Activated CD8-positive, alpha-beta memory T cell treated with anti-CD3 and anti-CD28 coated beads for 36 hours (primary cell): Measurements from ENCODE around the gene MRTFA. TPM values are rescaled to one million over a fixed set of nuclear protein-coding genes. Genes with fewer than 3 reads are reported as not detected.

Experiments
- CTCF ChIA-PET: fragments of 350-600 bp; sonication (Branson Sonifier 250); formaldehyde crosslinking; loops from one replicate; lab custom pipeline; 2021; ENCODE audit warnings: antibody characterized with exemption; lab: Charles Lee
- POLR2A ChIA-PET: fragments of 350-600 bp; sonication (Branson Sonifier 250); formaldehyde crosslinking; loops from one replicate; lab custom pipeline; 2021; ENCODE audit warnings: antibody characterized with exemption; lab: Charles Lee
- total RNA-seq, 2 experiments: library from RNA; stranded (reverse); gene quantifications; one replicate each; pipeline ENCODE4 v1.2.3, GENCODE V29; 2021

Gene MRTFA
- total RNA-seq, 2 experiments from 2014 or later = 33.4 to 35.3 TPM

DNA sequence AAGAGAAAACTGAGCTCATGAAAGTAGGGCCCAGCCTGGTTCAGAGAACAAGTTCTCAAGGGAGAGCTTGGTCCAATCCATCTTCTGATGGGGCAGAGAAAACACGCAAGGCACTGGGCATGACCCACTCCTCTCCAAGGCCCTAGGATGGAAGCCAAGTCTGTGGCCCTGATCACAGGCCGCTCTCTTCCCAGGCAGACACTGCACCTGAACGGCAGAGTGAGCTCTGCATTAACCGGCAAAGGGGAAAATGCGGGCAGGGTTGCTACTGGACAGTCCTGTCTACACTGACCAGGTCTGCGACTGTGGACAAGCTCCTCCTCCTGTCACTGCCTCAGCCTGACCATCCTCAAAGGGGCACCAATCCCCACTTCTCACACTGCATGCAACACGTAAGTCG is 216.8 kb downstream of the MRTFA start:
- POLR2A ChIA-PET = no interaction called here
- CTCF ChIA-PET = interaction anchor here (0.9 to 1.3 kb wide), 2 partner anchors 18 to 19 kb away, joined by 3 to 4 read pairs; no protein-coding TSS in a partner anchor

DNA sequence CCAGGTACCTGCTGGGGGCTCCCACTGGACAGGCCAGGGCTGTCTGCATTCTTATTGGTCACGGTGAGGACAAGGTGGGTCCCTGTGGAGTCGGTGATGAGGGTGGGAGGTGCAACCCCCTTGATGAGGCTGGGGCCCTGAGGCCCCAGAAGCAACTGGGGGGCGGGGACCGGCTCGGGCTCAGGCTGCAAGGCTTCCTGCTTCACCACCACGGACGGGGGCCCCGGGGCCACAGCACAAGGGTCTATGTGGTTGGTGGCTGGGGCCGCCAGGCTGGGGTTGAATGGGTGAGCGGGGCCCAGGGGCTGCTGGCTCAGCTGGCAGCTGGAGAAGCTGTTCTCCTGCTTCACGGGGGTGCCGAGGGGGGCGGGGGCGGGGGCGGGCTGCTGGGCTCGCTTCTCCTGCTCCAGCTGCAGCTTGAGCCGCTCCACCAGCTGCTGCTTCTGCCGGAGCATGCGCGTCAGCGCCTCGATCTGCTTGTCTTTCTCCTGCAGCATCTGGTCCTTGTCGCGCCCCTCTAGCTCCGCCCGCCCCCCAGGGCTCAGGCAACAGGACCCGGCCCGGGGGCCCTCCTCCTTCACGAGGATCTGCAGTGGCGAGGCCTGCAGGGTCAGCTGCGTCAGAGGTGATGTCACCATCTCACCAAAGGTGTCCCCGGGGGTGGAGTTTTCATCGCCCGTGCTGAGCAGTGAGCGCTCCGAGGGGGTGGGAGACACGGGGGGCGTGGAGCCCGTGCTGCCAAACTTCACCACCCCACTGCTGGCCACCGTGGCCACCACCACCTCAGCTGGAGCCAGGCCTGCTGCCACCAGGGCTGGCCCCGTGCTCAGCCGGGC is 217.9 kb downstream of the MRTFA start:
- CTCF ChIA-PET = interaction anchor here (1.1 kb wide), 1 partner anchor 18 kb away, joined by 4 read pairs; no protein-coding TSS in a partner anchor
- POLR2A ChIA-PET = no interaction called here

DNA sequence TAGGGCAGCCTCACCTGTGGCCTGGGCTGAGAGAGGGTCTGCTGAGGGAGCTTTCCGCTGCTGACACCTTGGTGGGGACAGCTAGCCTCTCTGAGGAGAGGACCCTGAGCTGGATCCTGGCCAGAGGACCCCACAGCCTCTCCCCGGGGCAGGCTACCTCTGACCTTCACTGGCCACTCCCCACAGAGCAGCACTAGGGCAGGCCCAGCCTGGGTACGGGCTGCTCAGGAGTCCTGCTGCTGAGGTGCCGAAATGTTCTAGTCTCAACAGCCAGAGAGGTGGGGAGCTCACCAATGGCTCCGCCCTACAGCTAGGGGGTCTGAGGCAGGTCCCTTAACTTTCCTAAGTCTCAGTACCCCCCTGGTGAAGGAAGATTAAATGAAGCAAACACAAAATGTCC is 218.6 kb downstream of the MRTFA start:
- CTCF ChIA-PET = interaction anchor here (0.5 to 1.1 kb wide), 2 partner anchors 19 to 51 kb away, joined by 4 read pairs; no protein-coding TSS in a partner anchor
- POLR2A ChIA-PET = no interaction called here

DNA sequence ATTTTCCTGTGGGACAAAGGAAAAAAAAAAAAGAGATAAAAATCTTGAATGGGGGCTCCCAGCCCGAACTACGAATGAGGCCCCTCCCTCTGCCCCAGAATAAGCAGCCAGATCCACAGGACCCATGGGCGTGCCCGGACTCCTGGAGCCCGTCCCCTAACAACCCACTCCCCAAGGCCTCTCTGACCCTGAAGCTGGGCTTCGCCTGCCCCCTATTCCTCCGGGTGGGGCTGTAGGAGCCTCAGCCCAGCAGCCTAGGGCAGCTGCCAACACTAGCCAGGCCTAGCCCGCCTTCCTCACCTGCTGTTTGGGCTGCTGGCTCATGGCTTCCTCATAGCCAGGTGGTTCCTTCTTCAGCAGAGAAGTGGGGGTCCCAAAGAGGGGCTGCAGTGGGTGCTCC is 219.5 kb downstream of the MRTFA start:
- ChIA-PET POLR2A (interaction anchor here (0.7 kb wide), 1 partner anchor 13 kb away, joined by 4 read pairs; no protein-coding TSS in a partner anchor), CTCF (interaction anchor here (0.5 to 0.7 kb wide), 2 partner anchors 20 to 50 kb away, joined by 3 to 4 read pairs; no protein-coding TSS in a partner anchor)

DNA sequence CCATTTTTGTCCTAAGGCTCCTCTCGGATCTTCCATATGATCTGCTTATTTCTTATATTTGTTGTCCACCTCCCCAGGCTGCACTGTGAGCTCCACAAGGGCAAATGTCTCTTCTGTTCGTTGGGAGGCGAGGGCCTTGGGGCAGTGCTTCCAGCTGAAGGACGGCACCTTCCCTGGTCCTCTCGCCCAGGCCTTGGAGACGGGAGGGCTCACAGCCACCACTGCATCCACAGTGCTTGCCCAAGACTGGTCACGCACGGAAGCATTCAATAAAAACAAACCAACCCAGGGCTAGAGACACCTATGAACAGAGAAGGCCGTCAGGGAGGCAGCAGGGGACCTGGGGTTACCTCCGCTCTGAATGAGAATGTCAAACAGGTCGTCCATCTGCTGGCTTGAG is 219.9 kb downstream of the MRTFA start:
- CTCF ChIA-PET = interaction anchor here (0.7 kb wide), 1 partner anchor 20 kb away, joined by 3 read pairs; no protein-coding TSS in a partner anchor
- POLR2A ChIA-PET = interaction anchor here (0.7 kb wide), 1 partner anchor 13 kb away, joined by 4 read pairs; no protein-coding TSS in a partner anchor

DNA sequence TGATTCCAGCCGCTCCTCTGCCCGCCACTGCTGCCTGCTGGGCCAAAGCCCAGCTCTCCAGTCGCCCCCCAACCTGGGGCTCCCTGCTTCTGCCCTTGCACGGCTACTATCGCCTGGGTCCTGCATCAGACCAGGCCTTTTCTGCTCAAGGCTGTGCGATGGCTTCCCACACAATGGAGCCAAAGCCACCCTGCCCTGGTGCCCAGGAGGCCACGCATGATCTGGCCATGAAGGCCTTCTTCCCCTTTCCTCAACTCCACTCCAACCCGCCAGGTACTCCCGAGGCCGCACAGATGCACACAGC is 220.3 kb downstream of the MRTFA start:
- ChIA-PET CTCF (interaction anchor here (0.7 kb wide), 1 partner anchor 21 kb away, joined by 3 read pairs; no protein-coding TSS in a partner anchor), POLR2A (no interaction called here)

DNA sequence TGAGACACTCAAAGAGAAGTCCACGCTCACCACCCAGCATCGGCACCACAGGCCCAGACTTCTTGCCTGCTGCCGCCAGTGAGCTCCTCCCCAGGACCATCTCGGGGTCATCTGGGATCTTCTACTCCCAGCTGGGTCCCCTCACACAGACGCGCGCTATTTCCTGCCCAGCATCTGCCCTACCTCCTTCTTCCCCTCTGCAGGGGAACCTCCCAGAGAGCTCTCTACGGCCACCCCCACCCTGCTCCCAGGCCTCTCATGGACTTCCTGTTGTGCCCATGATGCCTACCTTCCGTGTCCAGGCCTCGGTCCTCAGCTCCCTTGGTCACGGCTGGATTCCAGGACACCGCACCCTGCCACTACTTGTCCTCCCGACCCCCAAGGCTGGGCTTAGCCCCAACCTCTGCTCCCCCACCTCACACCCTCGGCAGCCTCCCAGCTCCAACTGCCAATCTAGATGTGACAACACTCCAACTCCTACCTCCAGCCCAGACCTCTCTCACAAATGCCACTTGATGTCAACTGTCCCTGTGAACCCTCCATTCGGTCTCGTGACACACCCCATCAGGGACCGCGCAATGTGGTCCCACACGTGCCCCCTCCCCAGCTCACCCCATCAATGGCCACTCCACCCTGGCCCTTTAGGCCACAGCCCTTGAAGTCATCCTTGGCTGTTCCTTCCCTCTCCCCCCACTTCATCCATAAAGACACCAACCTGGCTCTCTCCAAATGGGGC is 220.8 kb downstream of the MRTFA start:
- ChIA-PET POLR2A (interaction anchor here (0.6 kb wide), 2 partner anchors 14 to 139 kb away, joined by 3 read pairs; no protein-coding TSS in a partner anchor), CTCF (interaction anchor here (1.0 to 1.4 kb wide), 2 partner anchors 10 to 21 kb away, joined by 3 to 7 read pairs; no protein-coding TSS in a partner anchor)

DNA sequence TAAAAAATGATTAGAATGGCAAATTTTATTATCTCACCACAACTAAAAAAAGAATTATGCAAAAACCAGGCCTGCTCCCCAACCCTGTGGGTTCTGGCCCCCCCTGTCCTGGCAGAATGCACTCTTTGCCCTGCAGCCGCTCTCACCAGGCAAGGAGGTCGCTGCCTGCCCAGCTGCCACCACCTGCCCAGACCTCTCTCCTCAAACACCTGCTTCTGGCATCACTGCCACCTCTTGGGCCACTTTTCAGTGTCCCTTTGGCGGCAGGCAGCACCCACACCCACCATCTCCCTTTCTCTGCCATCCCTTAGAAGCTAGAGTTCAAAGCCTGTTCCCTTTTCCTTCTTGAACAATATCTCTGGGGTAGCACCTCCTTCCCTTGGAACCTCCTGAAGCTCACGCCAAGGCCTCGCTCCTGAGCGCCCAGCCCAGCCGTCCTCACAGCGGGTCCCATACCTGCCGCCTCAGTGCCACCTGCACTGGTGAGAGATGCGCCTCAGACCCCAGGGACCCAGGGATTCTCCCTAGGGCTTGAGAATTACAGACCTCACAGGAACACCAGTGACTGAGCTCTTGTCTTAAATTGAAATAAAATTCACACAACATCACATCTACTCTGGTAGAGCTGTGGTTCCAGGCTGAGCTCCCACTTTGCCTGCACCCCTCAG is 221.5 kb downstream of the MRTFA start:
- CTCF ChIA-PET = interaction anchor here (1.0 to 1.4 kb wide), 2 partner anchors 10 to 22 kb away, joined by 3 to 7 read pairs; no protein-coding TSS in a partner anchor

DNA sequence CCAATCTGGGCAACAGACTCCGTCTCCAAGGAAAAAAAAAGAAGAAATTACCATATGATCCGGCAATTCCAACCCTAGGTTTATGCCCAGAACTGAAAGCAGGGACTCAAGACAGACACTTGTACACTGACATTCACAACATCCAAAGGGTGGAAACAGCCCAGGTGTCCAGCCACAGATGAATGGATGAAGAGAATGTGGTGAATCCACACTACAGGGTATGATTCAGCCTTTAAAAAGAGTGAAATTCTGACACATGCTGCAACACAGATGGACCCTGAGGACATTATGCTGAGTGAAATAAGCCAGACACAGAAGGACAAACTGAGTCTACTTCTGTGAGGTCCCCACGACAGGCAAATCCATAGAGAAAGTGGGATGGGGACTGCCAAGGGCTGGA is 222.2 kb downstream of the MRTFA start:
- POLR2A ChIA-PET = no interaction called here
- CTCF ChIA-PET = interaction anchor here (1.4 kb wide), 1 partner anchor 23 kb away, joined by 7 read pairs; no protein-coding TSS in a partner anchor

More for the DNA sequence above, 221.5 kb downstream of the MRTFA start:
- POLR2A ChIA-PET = interaction anchor here (0.6 kb wide), 1 partner anchor 13 kb away, joined by 3 read pairs; no protein-coding TSS in a partner anchor

DNA sequence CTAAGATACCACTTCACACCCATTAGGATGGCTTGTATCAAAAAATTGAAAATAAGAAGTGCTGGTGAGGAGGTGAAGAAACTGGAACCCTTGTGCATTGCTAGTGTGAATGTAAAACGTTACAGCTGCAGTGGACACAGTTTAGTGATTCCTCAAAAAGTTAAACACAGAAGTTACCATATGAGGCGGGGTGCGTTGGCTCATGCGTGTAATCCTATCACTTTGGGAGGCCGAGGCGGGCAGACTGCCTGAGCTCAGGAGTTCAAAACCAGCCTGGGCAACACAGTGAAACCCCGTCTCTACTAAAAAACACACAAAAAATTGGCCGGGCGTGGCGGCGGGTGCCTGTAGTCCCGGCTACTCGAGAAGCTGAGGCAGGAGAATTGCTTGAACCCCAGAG is 222.6 kb downstream of the MRTFA start:
- CTCF ChIA-PET = no interaction called here
- POLR2A ChIA-PET = no interaction called here

DNA sequence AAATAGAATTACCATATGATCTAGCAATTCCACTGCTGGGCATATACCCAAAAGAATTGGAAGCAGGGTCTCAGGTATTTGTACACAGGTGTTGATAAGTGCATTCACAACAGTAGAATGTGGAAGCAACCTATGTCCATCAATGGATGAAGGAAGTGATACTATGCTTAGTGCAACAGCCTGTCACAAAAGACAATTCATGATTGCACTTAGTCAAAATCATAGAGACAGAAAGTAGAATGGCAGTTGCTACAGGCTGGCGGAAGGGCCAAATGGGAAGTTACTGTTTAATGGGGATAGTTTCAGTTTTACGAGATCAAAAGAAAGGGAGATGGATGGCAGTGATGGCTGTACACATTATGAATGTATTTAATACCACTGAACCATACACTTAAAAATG is 224.1 kb downstream of the MRTFA start:
- POLR2A ChIA-PET = no interaction called here

DNA sequence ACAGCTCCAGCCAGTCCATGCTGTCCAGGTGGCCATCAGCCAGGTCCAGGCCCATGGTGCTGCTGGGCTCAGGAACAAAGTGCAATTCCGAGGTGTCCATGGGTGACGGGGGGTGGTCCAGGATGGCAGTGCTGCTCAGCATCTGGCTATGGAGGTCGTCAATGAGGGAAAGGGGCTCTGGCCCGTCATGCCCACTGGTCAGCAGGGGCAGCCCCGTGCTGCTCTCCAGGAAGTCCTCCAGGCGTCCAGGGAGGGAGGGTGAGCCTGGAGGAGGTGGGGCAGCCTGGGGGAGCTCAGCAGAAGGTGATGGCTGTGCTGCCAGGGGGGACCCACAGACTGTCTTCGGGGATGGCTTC is 225.0 kb downstream of the MRTFA start:
- POLR2A ChIA-PET = no interaction called here
- CTCF ChIA-PET = interaction anchor here (0.5 kb wide), 1 partner anchor 23 kb away, joined by 3 read pairs; no protein-coding TSS in a partner anchor

More for the DNA sequence above, 224.1 kb downstream of the MRTFA start:
- CTCF ChIA-PET = no interaction called here

DNA sequence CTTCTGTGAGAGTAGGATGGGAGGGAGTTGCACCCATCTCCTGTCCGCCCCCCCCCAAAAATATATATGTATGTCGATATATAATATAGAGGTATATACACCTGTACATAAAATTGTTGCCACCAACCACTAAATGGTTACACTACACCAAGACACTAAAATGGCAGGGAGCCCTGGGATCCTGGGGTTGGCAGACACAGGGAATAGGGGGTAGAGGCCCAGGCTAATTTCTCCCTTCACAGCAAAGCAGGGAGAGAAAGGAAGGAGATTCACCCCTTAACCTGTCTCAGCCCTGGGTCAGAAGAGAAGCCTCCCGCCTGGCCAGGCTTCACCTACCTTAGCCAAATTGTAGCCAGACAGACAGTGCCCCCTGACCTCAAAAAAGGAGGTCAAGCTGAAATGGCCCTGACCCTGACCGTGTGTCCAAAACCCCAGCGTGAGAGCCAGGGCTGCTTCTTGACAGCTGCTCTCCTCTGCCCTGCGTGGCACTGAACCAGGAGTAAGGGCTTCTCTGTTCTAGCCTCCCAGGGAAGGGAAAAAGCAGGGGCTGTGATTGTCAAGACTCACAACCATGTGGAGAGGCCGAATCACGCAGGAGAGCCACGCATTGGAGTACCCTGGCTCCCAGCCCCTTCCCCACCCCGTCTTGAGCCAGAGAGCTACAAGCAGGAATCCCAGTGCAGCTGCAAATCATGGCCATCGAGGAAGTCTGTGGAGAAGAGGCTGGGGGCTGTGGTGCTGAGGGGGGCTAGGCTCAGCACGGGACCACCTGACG is 225.6 kb downstream of the MRTFA start:
- CTCF ChIA-PET = interaction anchor here (0.5 to 2.3 kb wide), 3 partner anchors 24 to 262 kb away, joined by 3 to 7 read pairs (median 3); no protein-coding TSS in a partner anchor
- POLR2A ChIA-PET = no interaction called here

DNA sequence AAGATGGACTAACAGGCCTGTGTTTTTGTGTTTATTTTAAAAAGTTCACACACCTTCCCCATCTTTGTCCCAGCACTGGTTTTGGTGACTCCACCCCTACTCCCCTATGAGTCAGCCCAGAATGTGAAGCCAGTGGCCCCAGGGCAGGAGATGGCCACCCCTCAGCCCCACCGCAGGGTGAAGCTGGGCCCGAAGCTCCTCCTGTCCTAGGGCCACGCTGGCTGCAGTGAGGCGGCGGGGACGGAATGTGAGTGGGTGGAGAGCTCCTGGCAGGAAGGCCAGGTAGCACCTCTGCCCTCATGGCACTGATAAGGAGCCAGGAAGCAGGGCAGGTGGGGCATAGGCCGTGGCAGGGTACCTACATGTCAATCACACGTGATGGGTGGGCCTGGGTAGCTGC is 226.2 kb downstream of the MRTFA start:
- POLR2A ChIA-PET = no interaction called here
- CTCF ChIA-PET = interaction anchor here (0.6 to 2.3 kb wide), 2 partner anchors 27 to 261 kb away, joined by 3 to 7 read pairs; no protein-coding TSS in a partner anchor

DNA sequence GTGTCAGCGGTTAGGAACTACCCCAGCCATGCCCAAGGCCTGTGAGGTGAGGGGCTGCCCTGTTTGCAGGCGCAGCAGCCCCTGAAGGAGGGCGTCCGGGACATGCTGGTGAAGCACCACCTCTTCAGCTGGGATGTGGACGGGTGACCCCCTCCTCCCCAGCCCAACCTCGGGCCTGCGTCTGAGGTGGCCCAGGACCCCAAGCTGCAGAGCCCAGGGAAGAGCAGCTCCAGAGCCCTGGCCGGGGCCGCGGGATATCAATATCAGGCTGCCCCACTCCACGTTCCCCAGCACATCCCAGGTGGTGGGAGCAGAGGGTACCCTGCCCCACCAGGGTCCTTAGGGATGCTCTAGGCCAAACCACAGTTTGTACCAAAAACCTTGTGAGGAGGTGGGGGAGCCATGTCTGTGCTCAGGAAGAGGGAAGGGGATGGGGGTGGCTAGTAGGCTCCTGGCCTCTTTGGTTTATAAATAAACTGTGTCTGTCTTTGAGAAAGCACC is 226.9 kb downstream of the MRTFA start:
- ChIA-PET CTCF (interaction anchor here (2.3 kb wide), 1 partner anchor 27 kb away, joined by 7 read pairs; no protein-coding TSS in a partner anchor), POLR2A (no interaction called here)

DNA sequence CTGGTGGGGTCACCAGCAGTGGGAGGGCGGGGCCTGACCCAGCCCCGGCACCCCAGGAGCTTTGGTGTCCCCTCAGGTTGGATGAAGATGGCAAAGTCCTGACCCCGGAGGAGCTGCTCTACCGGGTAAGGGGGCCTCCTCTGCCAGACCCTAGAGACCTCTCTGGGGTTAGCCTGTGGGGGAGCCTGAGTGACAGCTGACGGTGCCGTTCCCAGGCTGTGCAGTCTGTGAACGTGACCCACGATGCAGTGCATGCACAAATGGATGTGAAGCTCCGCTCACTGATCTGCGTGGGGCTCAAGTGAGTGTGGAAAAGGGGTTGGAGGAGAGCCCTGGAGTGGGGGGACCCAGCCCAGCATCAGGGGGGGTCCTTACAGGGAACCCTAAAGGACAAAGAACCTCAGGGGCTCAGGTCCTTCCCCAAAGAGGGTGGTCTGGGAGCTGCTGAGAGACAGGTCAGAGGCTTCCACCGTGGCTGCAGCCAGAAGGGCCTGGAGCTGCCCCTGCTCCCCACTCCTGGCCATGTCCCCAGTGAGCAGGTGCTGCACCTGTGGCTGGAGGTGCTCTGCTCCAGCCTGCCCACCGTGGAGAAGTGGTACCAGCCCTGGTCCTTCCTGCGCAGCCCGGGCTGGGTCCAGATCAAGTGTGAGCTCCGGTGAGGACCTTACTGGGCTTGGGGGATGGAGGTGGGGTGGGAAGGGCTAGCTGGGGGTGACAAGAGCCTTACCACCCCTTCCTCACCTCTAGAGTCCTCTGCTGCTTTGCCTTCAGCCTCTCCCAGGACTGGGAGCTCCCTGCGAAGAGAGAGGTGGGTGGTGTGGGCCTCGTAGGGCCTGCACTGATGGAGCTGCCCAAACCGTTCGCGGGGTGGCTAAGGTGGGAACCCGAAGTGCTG is 227.6 kb downstream of the MRTFA start:
- POLR2A ChIA-PET = no interaction called here
- CTCF ChIA-PET = interaction anchor here (0.5 to 2.3 kb wide), 2 partner anchors 28 to 552 kb away, joined by 3 to 7 read pairs; no protein-coding TSS in a partner anchor
